H9 (cell line): Measurements from ENCODE around the gene VPS41. TPM values are rescaled to one million over a fixed set of nuclear protein-coding genes. Genes with fewer than 3 reads are reported as not detected.

Experiments used
- DNase-seq: peaks from one replicate; pipeline ENCODE4 v3.0.0-alpha.2; 2017
- H2AFZ ChIP-seq: one replicate; pipeline ENCODE4 v1.6.1; 2013; ENCODE audit warnings: mild to moderate bottlenecking, low read length, control low read depth, moderate library complexity
- H2AK5ac ChIP-seq: 2 replicates; pipeline ENCODE4 v1.6.1; 2013; ENCODE audit warnings: low read length, control low read depth, mixed read lengths; ENCODE audit not compliant: insufficient read length
- H2BK120ac ChIP-seq: one replicate; pipeline ENCODE4 v1.6.1; 2013; ENCODE audit warnings: low read depth, mild to moderate bottlenecking, low read length, control low read depth, inconsistent platforms; ENCODE audit not compliant: poor library complexity, severe bottlenecking
- H2BK12ac ChIP-seq: 2 replicates; pipeline ENCODE4 v1.6.1; 2013; ENCODE audit warnings: low read length, control low read depth, mixed read lengths, low read depth; ENCODE audit not compliant: insufficient read length
- H2BK15ac ChIP-seq: 2 replicates; pipeline ENCODE4 v1.6.1; 2013; ENCODE audit warnings: low read depth, low read length, control low read depth
- H2BK20ac ChIP-seq: one replicate; pipeline ENCODE4 v1.6.1; 2013; ENCODE audit warnings: low read depth, mild to moderate bottlenecking, low read length, control low read depth, inconsistent platforms; ENCODE audit not compliant: poor library complexity, severe bottlenecking
- H2BK5ac ChIP-seq: 2 replicates; pipeline ENCODE4 v1.6.1; 2013; ENCODE audit warnings: low read length, control low read depth, mixed read lengths; ENCODE audit not compliant: insufficient read length
- H3K14ac ChIP-seq: 2 replicates; pipeline ENCODE4 v1.6.1; 2013; ENCODE audit warnings: low read length, control low read depth; ENCODE audit not compliant: insufficient read depth
- H3K18ac ChIP-seq: 2 replicates; pipeline ENCODE4 v1.6.1; 2013; ENCODE audit warnings: low read depth, mild to moderate bottlenecking, mixed read lengths, low read length, control low read depth; ENCODE audit not compliant: insufficient read length
- H3K23ac ChIP-seq: 2 replicates; pipeline ENCODE4 v1.6.1; 2013; ENCODE audit warnings: low read length, control low read depth, mixed read lengths, low read depth; ENCODE audit not compliant: insufficient read length
- H3K23me2 ChIP-seq: 2 replicates; pipeline ENCODE4 v1.6.1; 2013; ENCODE audit warnings: low read depth, mild to moderate bottlenecking, mixed read lengths, low read length, control low read depth; ENCODE audit not compliant: insufficient read length, poor library complexity, severe bottlenecking
- H3K27ac ChIP-seq: 2 replicates; pipeline ENCODE4 v1.5.1; 2013; ENCODE audit warnings: low read length, control low read depth, mixed read lengths, low read depth; ENCODE audit not compliant: insufficient read length
- H3K27me3 ChIP-seq: 2 replicates; pipeline ENCODE4 v1.6.1; 2013; ENCODE audit warnings: low read length, control low read depth, inconsistent platforms; ENCODE audit not compliant: insufficient read depth
- H3K4ac ChIP-seq: 2 replicates; pipeline ENCODE4 v1.6.1; 2013; ENCODE audit warnings: low read depth, mild to moderate bottlenecking, control low read depth, inconsistent platforms, low read length, moderate library complexity
- H3K4me1 ChIP-seq: 2 replicates; pipeline ENCODE4 v1.6.1; 2013; ENCODE audit warnings: low read length, control low read depth, inconsistent platforms; ENCODE audit not compliant: insufficient read depth
- H3K4me2 ChIP-seq: 2 replicates; pipeline ENCODE4 v1.6.1; 2013; ENCODE audit warnings: low read length, control low read depth, mixed read lengths; ENCODE audit not compliant: insufficient read length, insufficient read depth
- H3K56ac ChIP-seq: 2 replicates; pipeline ENCODE4 v1.6.1; 2013; ENCODE audit warnings: low read depth, mild to moderate bottlenecking, mixed read lengths, low read length, control low read depth; ENCODE audit not compliant: insufficient read length
- H3K79me1 ChIP-seq: 2 replicates; pipeline ENCODE4 v1.6.1; 2013; ENCODE audit warnings: low read depth, mild to moderate bottlenecking, moderate library complexity, low read length, control low read depth, inconsistent platforms; ENCODE audit not compliant: insufficient read depth, poor library complexity, severe bottlenecking
- H3K79me2 ChIP-seq: 2 replicates; pipeline ENCODE4 v1.6.1; 2013; ENCODE audit warnings: low read length, control low read depth, inconsistent platforms; ENCODE audit not compliant: insufficient read depth
- H3K9ac ChIP-seq: 2 replicates; pipeline ENCODE4 v1.6.1; 2013; ENCODE audit warnings: low read length, control low read depth, mixed read lengths; ENCODE audit not compliant: insufficient read length; ENCODE audit errors: extremely low read depth
- H3K9me3 ChIP-seq: one replicate; pipeline ENCODE4 v1.6.1; 2013; ENCODE audit warnings: low read depth, low read length, inconsistent platforms; ENCODE audit not compliant: control insufficient read depth
- H3T11ph ChIP-seq: one replicate; pipeline ENCODE4 v1.6.1; 2013; ENCODE audit warnings: mild to moderate bottlenecking, low read length, control low read depth, inconsistent platforms
- H4K20me1 ChIP-seq: one replicate; pipeline ENCODE4 v1.6.1; 2013; ENCODE audit not compliant: control insufficient read depth, insufficient read length, insufficient read depth
- H4K5ac ChIP-seq: 2 replicates; pipeline ENCODE4 v1.6.1; 2013; ENCODE audit warnings: low read depth, mild to moderate bottlenecking, mixed read lengths, low read length, control low read depth; ENCODE audit not compliant: insufficient read length
- H4K8ac ChIP-seq: replicated peaks from 2 replicates; pipeline ENCODE4 v1.6.1; 2013; ENCODE audit warnings: low read length, control low read depth, mixed read lengths, low read depth; ENCODE audit not compliant: insufficient read length
- H4K91ac ChIP-seq: 2 replicates; pipeline ENCODE4 v1.6.1; 2013; ENCODE audit warnings: low read depth, mild to moderate bottlenecking, moderate library complexity, mixed read lengths, low read length, control low read depth; ENCODE audit not compliant: insufficient read length
- H3K27ac Mint-ChIP-seq, 3 experiments: 2 replicates in 2 of 3; 3 replicates in 1 of 3; pipeline ENCODE4 v1.8.0; 2020 to 2021; ENCODE audit warnings: mixed read lengths in 3 of 3, mild to moderate bottlenecking in 1 of 3, moderate library complexity in 1 of 3
- H3K27me3 Mint-ChIP-seq: 2 replicates; pipeline ENCODE4 v1.8.0; 2021; ENCODE audit warnings: low read depth, mild to moderate bottlenecking, moderate library complexity, mixed read lengths
- H3K36me3 Mint-ChIP-seq, 3 experiments: 2 replicates in 2 of 3; 3 replicates in 1 of 3; pipeline ENCODE4 v1.8.0; 2020 to 2021; ENCODE audit warnings: low read depth in 3 of 3, mixed read lengths in 3 of 3; ENCODE audit not compliant: insufficient read depth in 1 of 3
- H3K4me1 Mint-ChIP-seq, 2 experiments: 2 replicates each; pipeline ENCODE4 v1.8.0; 2020; ENCODE audit warnings: mixed read lengths in 2 of 2
- H3K4me3 Mint-ChIP-seq, 2 experiments: 2 replicates in 1 of 2; 3 replicates in 1 of 2; pipeline ENCODE4 v1.8.0; 2020 to 2021; ENCODE audit warnings: mild to moderate bottlenecking in 2 of 2, mixed read lengths in 2 of 2, moderate library complexity in 1 of 2
- H3K9me3 Mint-ChIP-seq, 2 experiments: 2 replicates in 1 of 2; 3 replicates in 1 of 2; pipeline ENCODE4 v1.8.0; 2020; ENCODE audit warnings: mild to moderate bottlenecking in 2 of 2, mixed read lengths in 2 of 2, moderate library complexity in 1 of 2
- CTCF ChIP-seq: fragments of 200-600 bp; sonication (generic); conservative IDR thresholded peaks from 3 replicates; pipeline ENCODE4 v1.8.0; 2021; ENCODE audit warnings: antibody characterized with exemption, mild to moderate bottlenecking
- WGBS: extraction: QIAGEN DNeasy Blood & Tissue Kit; methylation state at CpG from one replicate; pipeline ENCODE4 v1.1.7; 2013; ENCODE audit warnings: missing lambda C conversion rate, low lambda C conversion rate, mixed read lengths; ENCODE audit not compliant: insufficient read length; ENCODE audit errors: extremely low coverage; 5-methylcytosine and 5-hydroxymethylcytosine counted together
- total RNA-seq: library from RNA; stranded (reverse); gene quantifications from 2 replicates; pipeline ENCODE4 v1.2.1, GENCODE V29; 2021

The VPS41 gene
- total RNA-seq, 1 experiment from 2014 or later = 49.3 TPM

DNA sequence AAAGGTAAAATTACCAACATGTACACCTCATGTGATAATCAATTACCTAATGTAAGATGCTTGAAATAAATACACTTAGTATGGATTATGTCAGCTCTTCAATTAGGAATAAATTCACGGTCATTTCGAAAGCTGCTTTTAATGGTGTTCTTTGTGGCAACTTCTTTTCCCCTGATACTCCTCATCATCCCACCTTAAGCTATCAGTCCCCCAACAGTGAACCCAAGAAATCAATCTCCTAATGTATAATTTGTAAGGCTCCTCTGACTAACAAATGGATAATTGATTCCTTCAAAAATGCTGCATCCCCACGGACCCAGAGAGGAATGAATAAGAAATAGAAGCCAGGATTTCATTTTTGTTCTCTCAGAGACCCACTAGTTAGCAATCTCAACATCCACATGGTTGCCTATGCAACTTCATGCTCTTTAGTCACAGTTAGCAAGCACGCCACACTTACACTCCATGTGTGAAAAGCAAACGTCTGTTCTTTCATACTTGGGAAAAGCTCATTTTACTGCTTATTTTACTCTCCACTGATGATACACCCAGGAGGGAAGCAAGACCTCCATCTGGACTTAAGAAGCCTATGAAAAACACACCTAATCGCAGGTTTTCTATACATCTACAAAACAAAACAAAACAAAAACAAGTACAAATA lies 70.1 kb downstream of the VPS41 start:
- no peak overlapping the region for H3K23ac ChIP-seq
- no peak overlapping the region for H3K4ac ChIP-seq
- no peak overlapping the region for H2BK20ac ChIP-seq
- peak overlapping the region in 1 of 3 experiments; percentile 38; a peak in 1 of 7 replicates for H3K27ac Mint-ChIP-seq
- H4K8ac ChIP-seq = no peak overlapping the region
- H2BK5ac ChIP-seq = no peak overlapping the region
- no peak overlapping the region for H2AK5ac ChIP-seq
- no peaks in the 10 kb centered on the region for H3K4me1 ChIP-seq
- no peaks in the 10 kb centered on the region for H3K79me2 ChIP-seq
- no peak overlapping the region for H3T11ph ChIP-seq
- H4K91ac ChIP-seq = no peak overlapping the region
- H3K79me1 ChIP-seq = no peaks in the 10 kb centered on the region
- H3K56ac ChIP-seq = no peak overlapping the region
- H3K27me3 Mint-ChIP-seq = no peaks in the 10 kb centered on the region
- peaks cover 3 to 10% (median 5%) of the 10 kb centered on the region in 3 experiments; a peak in 4 of 7 replicates for H3K36me3 Mint-ChIP-seq
- H3K14ac ChIP-seq = no peak overlapping the region
- no peak overlapping the region for H2AFZ ChIP-seq
- H3K27me3 ChIP-seq = no peaks in the 10 kb centered on the region
- TF ChIP-seq CTCF = no peak
- DNase-seq = no peak
- no peak overlapping the region for H3K18ac ChIP-seq
- no peaks in the 10 kb centered on the region for H4K20me1 ChIP-seq
- no peak overlapping the region for H2BK15ac ChIP-seq
- H2BK120ac ChIP-seq = no peak overlapping the region
- no peak overlapping the region for H3K9ac ChIP-seq
- H3K4me1 Mint-ChIP-seq = peaks cover 0 to 3% of the 10 kb centered on the region in 2 experiments; a peak in 1 of 4 replicates
- no peaks in the 10 kb centered on the region for H3K23me2 ChIP-seq
- H3K9me3 Mint-ChIP-seq = peaks cover 0 to 6% of the 10 kb centered on the region in 2 experiments; a peak in 3 of 5 replicates
- no peak overlapping the region for H3K4me2 ChIP-seq
- no CpG with 5 or more reads among the region's 6 CpGs for WGBS
- no peaks in the 10 kb centered on the region for H3K9me3 ChIP-seq
- no peak overlapping the region for H4K5ac ChIP-seq
- no peak overlapping the region for H2BK12ac ChIP-seq
- no peak overlapping the region for H3K27ac ChIP-seq
- no peak overlapping the region for H3K4me3 Mint-ChIP-seq
